Measurements from ENCODE around the gene GOLGA5. TPM values are rescaled to one million over a fixed set of nuclear protein-coding genes. Genes with fewer than 3 reads are reported as not detected.
A peak's percentile ranks its signal among the peaks of the same experiment; 100 is the strongest.
"Not testable (repeated sequence)": the region's sequence is repeated elsewhere in the genome, so short reads cannot be mapped to it uniquely, and the experiment has no call there.

The GOLGA5 gene
- total and polyA plus RNA-seq, 2 experiments from 2014 or later = 56.4 to 70.6 TPM

GRCh38 chr14:92756446-92756845 is 37.7 kb upstream of the GOLGA5 start:
- Histone ChIP-seq H4K20me1 (ENCODE audit: insufficient read depth) (no peaks in the 10 kb centered on the region), H3K4me1 (ENCODE audit: insufficient read depth) (no peaks in the 10 kb centered on the region), H3F3A (ENCODE audit: insufficient read depth) (no peaks in the 10 kb centered on the region), H3K27me3 (replicated peaks; ENCODE audit: insufficient read depth) (no peaks in the 10 kb centered on the region), H3K27ac (no peak overlapping the region), H3K9ac (no peak overlapping the region), H3K4me2 (ENCODE audit: unreplicated experiment) (no peak overlapping the region), H3K36me3 (ENCODE audit: low read depth) (no peaks in the 10 kb centered on the region), H3K9me3 (ENCODE audit: low read depth) (no peaks in the 10 kb centered on the region), H2AFZ (no peak overlapping the region), H3K79me2 (ENCODE audit: insufficient read depth) (no peaks in the 10 kb centered on the region), H3K4me3 (no peak overlapping the region), H3K9me2 (ENCODE audit: insufficient read depth) (no peaks in the 10 kb centered on the region)
- no peak for TF ChIP-seq EZH2 (IDR thresholded peaks at IDR 0.05; ENCODE audit: insufficient read depth, poor library complexity, severe bottlenecking)
- no peak for TF ChIP-seq EZH2phosphoT487 (IDR thresholded peaks at IDR 0.05; ENCODE audit: insufficient read depth, low read depth)
- WGBS, 2 experiments (ENCODE audit: low coverage in 1 of 2, low lambda C conversion rate in 2 of 2, missing lambda C conversion rate in 2 of 2) = 52 to 58% methylated on average over 4 of the region's 4 CpGs
- no peak for DNase-seq
- in situ Hi-C loops (cut with MboI) = no loop called here

- Histone ChIP-seq H4K20me1 (ENCODE audit: insufficient read depth) (no peaks in the 10 kb centered on the region), H3K79me2 (ENCODE audit: insufficient read depth) (no peaks in the 10 kb centered on the region), H3K36me3 (ENCODE audit: low read depth) (no peaks in the 10 kb centered on the region), H3K9me2 (ENCODE audit: insufficient read depth) (no peaks in the 10 kb centered on the region), H3K27ac (no peak overlapping the region), H3K4me3 (no peak overlapping the region), H3K9ac (no peak overlapping the region), H2AFZ (peak overlapping the region; percentile 60), H3K4me2 (ENCODE audit: unreplicated experiment) (no peak overlapping the region), H3K27me3 (replicated peaks; ENCODE audit: insufficient read depth) (no peaks in the 10 kb centered on the region), H3K4me1 (ENCODE audit: insufficient read depth) (no peaks in the 10 kb centered on the region), H3K9me3 (ENCODE audit: low read depth) (no peaks in the 10 kb centered on the region), H3F3A (ENCODE audit: insufficient read depth) (no peaks in the 10 kb centered on the region)
- in situ Hi-C loops (cut with MboI) = no loop called here
- no peak for TF ChIP-seq EZH2 (IDR thresholded peaks at IDR 0.05; ENCODE audit: insufficient read depth, poor library complexity, severe bottlenecking)
- no peak for TF ChIP-seq EZH2phosphoT487 (IDR thresholded peaks at IDR 0.05; ENCODE audit: insufficient read depth, low read depth)
- DNase-seq = peak; percentile 43
- WGBS, 2 experiments (ENCODE audit: low coverage in 1 of 2, low lambda C conversion rate in 2 of 2, missing lambda C conversion rate in 2 of 2) = 17 to 22% methylated on average over 4 of the region's 4 CpGs
Observed at GRCh38 chr14:92759300-92759678, 34.8 kb upstream of the GOLGA5 start.

GRCh38 chr14:92759679-92760523 is 34.2 kb upstream of the GOLGA5 start:
- Histone ChIP-seq H3F3A (ENCODE audit: insufficient read depth) (no peaks in the 10 kb centered on the region), H3K9me2 (ENCODE audit: insufficient read depth) (no peaks in the 10 kb centered on the region), H3K9ac (no peak overlapping the region), H3K27me3 (replicated peaks; ENCODE audit: insufficient read depth) (no peaks in the 10 kb centered on the region), H3K27ac (no peak overlapping the region), H3K36me3 (ENCODE audit: low read depth) (no peaks in the 10 kb centered on the region), H3K9me3 (ENCODE audit: low read depth) (no peaks in the 10 kb centered on the region), H4K20me1 (ENCODE audit: insufficient read depth) (no peaks in the 10 kb centered on the region), H2AFZ (peak overlapping the region; percentile 60), H3K79me2 (ENCODE audit: insufficient read depth) (no peaks in the 10 kb centered on the region), H3K4me2 (ENCODE audit: unreplicated experiment) (no peak overlapping the region), H3K4me1 (ENCODE audit: insufficient read depth) (no peaks in the 10 kb centered on the region), H3K4me3 (no peak overlapping the region)
- in situ Hi-C loops (cut with MboI) = no loop called here
- TF ChIP-seq EZH2phosphoT487 (IDR thresholded peaks at IDR 0.05; ENCODE audit: insufficient read depth, low read depth) = no peak
- no peak for TF ChIP-seq EZH2 (IDR thresholded peaks at IDR 0.05; ENCODE audit: insufficient read depth, poor library complexity, severe bottlenecking)
- 83 to 84% methylated on average over 12 of the region's 12 CpGs for WGBS, 2 experiments (ENCODE audit: low coverage in 1 of 2, low lambda C conversion rate in 2 of 2, missing lambda C conversion rate in 2 of 2)
- DNase-seq = no peak

GRCh38 chr14:92760524-92760805 is 33.6 kb upstream of the GOLGA5 start:
- no peak overlapping the region for H2AFZ ChIP-seq
- 66 to 73% methylated on average over 7 of the region's 7 CpGs for WGBS, 2 experiments (ENCODE audit: low coverage in 1 of 2, low lambda C conversion rate in 2 of 2, missing lambda C conversion rate in 2 of 2)
- H3K27me3 ChIP-seq (replicated peaks; ENCODE audit: insufficient read depth) = no peaks in the 10 kb centered on the region
- H3K36me3 ChIP-seq (ENCODE audit: low read depth) = no peaks in the 10 kb centered on the region
- H4K20me1 ChIP-seq (ENCODE audit: insufficient read depth) = no peaks in the 10 kb centered on the region
- H3K4me1 ChIP-seq (ENCODE audit: insufficient read depth) = no peaks in the 10 kb centered on the region
- no peak overlapping the region for H3K4me2 ChIP-seq (ENCODE audit: unreplicated experiment)
- H3F3A ChIP-seq (ENCODE audit: insufficient read depth) = no peaks in the 10 kb centered on the region
- no peaks in the 10 kb centered on the region for H3K9me3 ChIP-seq (ENCODE audit: low read depth)
- H3K27ac ChIP-seq = no peak overlapping the region
- H3K4me3 ChIP-seq = no peak overlapping the region
- H3K9me2 ChIP-seq (ENCODE audit: insufficient read depth) = no peaks in the 10 kb centered on the region
- H3K79me2 ChIP-seq (ENCODE audit: insufficient read depth) = no peaks in the 10 kb centered on the region
- H3K9ac ChIP-seq = no peak overlapping the region
- TF ChIP-seq EZH2phosphoT487 (IDR thresholded peaks at IDR 0.05; ENCODE audit: insufficient read depth, low read depth) (no peak), EZH2 (IDR thresholded peaks at IDR 0.05; ENCODE audit: insufficient read depth, poor library complexity, severe bottlenecking) (no peak)
- in situ Hi-C loops (cut with MboI) = no loop called here
- DNase-seq = no peak

GRCh38 chr14:92763666-92764631 is 30.2 kb upstream of the GOLGA5 start:
- H3K4me1 ChIP-seq (ENCODE audit: insufficient read depth); H3K36me3 ChIP-seq (ENCODE audit: low read depth); H4K20me1 ChIP-seq (ENCODE audit: insufficient read depth); H2AFZ ChIP-seq; H3K27me3 ChIP-seq (replicated peaks; ENCODE audit: insufficient read depth); H3K9me2 ChIP-seq (ENCODE audit: insufficient read depth); H3K27ac ChIP-seq; H3K9me3 ChIP-seq (ENCODE audit: low read depth); H3F3A ChIP-seq (ENCODE audit: insufficient read depth); H3K4me2 ChIP-seq (ENCODE audit: unreplicated experiment); H3K4me3 ChIP-seq; DNase-seq; in situ Hi-C loops (cut with MboI); H3K79me2 ChIP-seq (ENCODE audit: insufficient read depth); H3K9ac ChIP-seq: not testable (repeated sequence)
- WGBS, 2 experiments (ENCODE audit: low coverage in 1 of 2, low lambda C conversion rate in 2 of 2, missing lambda C conversion rate in 2 of 2) = 57% methylated on average over 5 of the region's 5 CpGs

GRCh38 chr14:92768236-92768635 is 25.9 kb upstream of the GOLGA5 start:
- H3K9ac ChIP-seq; H3K27ac ChIP-seq; H3K27me3 ChIP-seq (replicated peaks; ENCODE audit: insufficient read depth); H3F3A ChIP-seq (ENCODE audit: insufficient read depth); H4K20me1 ChIP-seq (ENCODE audit: insufficient read depth); H3K9me3 ChIP-seq (ENCODE audit: low read depth); H3K36me3 ChIP-seq (ENCODE audit: low read depth); H3K4me3 ChIP-seq; DNase-seq; H3K79me2 ChIP-seq (ENCODE audit: insufficient read depth); H3K4me2 ChIP-seq (ENCODE audit: unreplicated experiment); H3K9me2 ChIP-seq (ENCODE audit: insufficient read depth); in situ Hi-C loops (cut with MboI); H3K4me1 ChIP-seq (ENCODE audit: insufficient read depth); H2AFZ ChIP-seq: not testable (repeated sequence)
- 38 to 65% methylated on average over 1 of the region's 1 CpG for WGBS, 2 experiments (ENCODE audit: low coverage in 1 of 2, low lambda C conversion rate in 2 of 2, missing lambda C conversion rate in 2 of 2)

All from GM23248 (cell line).